Non-pigmented ciliary epithelial cell (primary cell): ENCODE measurements around the gene CTNND2.
A peak's percentile ranks its signal among the peaks of the same experiment; 100 is the strongest.
"Not testable (repeated sequence)": the region's sequence is repeated elsewhere in the genome, so short reads cannot be mapped to it uniquely, and the experiment has no call there.

ENCODE experiments used
- DNase-seq: peaks from one replicate; pipeline ENCODE4 v3.0.0-alpha.2; 2010; ENCODE audit warnings: low read depth

Gene CTNND2

DNA sequence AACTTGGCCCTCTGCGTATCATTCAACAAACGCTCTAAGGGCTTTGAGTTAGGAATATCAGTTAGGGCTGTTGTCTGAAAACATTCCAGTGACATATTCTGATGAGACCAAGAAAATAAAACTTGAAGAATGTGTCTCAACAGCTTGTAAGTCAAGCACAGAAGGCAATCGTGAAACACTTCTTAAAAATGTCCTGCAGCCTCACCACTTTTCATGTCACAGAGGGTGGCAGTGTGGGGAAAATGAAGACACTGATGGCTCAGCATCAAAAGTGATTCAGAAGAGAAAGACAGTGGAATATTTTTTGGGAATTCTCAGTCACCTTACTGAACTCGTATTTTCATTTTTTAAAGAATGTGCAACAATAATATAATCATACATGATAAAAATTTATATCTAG, 247.3 kb downstream of the CTNND2 start:
- DNase-seq, result no peak

DNA sequence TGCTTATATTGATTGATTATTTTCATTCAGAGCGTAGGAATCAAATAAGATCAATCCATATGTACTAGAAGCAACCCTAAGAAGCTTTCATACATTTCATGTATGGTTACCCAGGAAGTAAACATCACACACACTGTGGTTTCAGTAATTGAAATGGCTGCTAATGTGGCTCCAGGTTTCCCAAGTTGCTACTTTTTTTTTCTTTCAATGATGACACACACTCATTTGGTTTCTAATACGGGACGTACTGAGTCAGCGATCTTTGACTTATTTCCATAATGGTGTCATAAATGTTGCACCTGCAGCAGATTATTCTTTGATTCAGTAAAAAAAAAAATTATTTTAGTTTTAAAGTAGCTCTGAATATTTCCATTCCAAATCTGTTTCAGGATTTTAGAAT, 248.6 kb downstream of the CTNND2 start:
- no peak for DNase-seq

DNA sequence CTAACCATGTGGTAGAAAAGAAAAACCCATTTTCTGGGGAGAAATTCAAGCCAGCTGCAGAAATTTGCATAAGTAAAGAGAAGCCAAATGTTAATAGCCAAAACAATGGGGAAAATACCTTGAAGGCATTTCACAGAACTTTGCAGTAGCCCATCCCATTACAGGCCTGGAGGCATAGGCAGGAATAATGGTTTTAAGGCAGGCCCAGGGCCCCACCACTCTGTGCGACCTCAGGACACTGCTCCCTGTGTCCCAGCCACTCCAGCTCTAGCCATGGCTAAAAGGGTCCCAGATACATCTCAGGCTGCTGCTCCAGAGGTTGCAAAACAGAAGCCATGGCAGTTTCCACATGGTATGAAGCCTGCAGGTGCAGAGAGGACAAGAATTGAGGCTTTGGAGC, 253.3 kb downstream of the CTNND2 start:
- DNase-seq, result no peak

DNA sequence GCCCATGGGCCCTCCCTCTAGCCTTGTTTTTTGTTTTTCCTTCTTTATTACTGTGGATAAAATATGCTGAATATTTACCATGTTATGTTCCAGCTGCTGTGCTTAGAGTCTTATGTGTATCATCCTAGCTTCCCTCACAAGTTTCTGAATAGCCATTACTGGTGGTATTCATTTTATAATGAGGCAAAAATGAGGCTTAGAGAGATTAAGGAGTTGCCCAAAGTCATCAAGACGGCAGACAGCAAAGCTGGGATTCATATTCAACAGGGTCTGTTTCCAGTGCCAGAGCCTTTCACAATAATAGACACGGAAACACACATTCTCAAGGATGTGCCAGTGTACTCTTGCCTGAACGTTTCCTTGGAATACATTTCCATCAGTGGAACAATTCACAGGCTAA, 258.1 kb downstream of the CTNND2 start:
- DNase-seq, result no peak

DNA sequence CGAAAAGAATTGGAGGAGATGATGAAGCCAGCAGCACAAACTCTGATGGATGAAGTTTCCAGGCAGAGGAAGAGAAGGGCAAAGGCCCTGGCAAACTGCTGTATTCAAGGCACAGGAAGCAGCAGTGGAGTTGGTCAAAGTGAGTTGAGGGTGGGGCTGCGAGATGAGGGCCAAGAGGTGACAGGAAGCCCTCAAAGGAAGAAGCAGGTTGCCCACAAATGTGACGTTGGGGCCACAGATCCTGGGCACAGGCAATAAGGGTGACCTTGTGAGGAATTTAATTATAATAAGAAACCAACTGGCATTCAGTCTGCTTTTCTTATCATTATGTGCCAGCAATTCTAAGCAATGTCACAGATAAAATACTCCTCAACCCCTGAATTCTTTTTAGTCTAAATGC, 261.8 kb downstream of the CTNND2 start:
- DNase-seq, result no peak

DNA sequence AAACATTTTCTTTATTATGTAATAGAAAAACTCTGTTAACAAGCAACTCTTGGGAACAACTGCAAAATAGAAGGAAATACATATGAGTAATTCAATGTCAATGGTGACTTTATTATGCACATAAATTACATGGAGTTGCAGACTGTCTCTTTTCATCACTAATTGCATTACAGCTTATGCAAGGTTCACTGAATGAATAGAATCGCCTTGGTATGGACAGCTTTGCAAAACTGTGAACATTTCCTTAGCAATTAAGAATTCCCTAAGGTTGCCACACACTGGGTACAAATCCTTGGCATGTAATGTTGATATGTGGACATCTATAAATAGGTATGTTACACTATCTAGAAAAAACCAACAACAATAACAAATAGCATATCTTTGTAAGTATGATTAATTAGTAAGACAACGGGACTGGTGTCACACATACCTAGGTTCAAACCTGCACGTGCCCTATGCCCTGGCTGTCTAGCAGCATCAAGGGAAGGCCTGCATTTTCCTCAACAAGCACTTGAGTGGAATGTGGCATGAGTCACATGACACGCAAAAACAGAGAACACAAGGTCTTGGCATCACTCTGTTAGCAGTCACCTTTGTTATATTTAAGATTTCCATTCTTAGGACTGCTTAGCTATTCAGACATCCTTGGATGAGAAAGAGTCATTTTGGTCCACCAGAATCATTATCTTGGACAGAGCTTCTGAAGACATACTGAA, 263.9 kb downstream of the CTNND2 start:
- DNase-seq, result no peak

DNA sequence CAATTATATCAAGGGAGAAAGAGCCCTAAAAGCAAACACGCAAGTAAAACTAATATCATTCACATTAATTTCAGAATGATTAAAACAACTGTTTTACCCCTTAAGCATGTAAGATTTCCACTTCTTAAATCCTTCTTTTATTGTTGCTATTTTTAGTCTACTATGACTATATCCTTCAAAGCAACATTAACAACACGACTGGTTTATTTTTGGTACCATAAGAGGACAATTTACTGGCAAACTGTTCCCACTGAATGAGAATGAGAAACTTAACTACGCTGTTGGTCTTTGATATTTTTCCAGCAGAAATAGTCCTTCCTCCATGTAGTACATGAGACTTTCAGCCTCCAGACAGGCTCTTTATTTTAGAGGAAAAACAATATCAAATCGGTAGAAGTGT, 281.5 kb downstream of the CTNND2 start:
- no peak for DNase-seq

DNA sequence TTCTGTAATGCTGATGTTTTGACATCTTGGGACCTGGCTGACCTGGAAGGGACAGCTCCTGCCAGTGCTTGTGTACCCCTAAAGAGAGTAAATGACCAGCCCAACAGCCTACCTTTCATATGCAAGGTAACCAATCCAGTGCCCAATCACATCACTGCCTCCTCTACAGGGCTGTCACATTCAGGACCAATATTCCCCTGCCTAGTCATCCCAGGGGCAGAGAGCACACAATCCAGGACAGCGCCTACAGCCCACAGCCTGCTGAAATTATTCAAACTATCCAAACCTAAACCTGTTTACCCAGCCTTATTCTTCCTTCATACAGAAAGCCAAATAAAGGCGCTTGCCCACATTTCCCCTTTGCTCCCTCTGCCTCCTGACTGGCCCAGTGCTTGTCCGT, 284.1 kb downstream of the CTNND2 start:
- no peak for DNase-seq

DNA sequence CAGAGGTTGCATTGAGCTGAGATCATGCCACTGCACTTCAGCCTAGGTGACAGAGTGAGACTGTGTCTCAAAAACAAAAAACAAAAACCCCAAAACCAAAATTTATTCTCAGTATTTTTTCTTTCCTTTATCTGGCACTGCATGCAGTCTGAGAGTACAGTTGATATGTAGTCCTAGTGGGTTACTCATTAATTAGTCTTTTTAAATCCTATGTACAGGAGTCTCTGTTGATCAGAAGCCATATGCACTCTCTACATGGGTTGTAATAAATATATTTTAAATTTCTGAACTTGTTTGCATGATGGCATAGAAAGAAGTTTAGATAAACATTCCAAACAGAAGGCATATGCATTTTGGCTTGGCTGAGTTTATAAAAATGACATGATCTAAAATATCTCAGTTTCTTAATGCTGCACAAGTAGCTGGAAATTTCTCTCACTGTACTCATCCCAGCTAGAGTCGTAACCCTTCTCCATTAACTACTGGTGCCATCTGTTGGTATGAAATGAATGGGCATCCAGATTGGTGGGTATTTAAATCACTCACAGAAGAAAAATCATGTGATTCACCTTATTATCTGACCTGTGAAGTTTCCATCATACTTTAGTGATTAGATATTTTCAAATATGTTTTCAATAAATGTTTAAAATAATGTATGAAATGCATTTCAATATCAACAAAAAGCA, 284.8 kb downstream of the CTNND2 start:
- DNase-seq, result peak; percentile 5

DNA sequence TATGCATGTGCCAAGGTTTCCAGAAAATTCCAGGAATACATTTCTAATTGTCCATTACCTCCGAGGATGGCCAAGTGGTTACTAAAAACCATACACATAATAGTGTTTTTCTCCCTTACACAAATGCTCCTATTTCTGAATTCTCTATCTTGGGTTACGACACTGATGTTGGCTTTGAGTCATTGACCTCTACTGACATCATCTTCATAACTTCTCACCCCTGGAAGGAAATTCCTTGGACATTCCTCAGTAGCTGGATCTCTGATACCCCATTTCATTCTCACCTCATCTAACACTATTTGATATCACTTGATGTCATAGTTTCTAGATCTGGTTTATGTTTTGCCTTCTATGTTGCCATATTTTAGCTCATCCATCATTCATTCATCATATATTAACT, 287.2 kb downstream of the CTNND2 start:
- no peak for DNase-seq

DNA sequence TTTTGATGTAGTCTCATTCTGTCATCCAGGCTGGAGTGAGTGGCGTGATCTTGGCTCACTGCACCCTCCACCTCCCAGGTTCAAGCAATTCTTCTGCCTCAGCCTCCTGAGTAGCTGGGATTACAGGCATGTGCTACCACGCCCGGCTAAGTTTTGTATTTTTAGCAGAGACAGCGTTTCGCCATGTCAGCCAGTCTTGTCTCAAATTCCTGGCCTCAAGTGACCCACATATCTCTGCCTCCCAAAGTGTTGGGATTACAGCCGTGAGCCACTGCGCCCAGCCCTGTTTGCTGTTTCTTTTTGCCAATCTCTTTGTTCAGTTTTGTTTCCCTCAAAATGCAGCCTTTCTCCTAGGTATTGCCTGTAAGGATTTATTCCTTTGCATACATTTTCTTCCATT, 287.6 kb downstream of the CTNND2 start:
- not testable (repeated sequence) for DNase-seq

DNA sequence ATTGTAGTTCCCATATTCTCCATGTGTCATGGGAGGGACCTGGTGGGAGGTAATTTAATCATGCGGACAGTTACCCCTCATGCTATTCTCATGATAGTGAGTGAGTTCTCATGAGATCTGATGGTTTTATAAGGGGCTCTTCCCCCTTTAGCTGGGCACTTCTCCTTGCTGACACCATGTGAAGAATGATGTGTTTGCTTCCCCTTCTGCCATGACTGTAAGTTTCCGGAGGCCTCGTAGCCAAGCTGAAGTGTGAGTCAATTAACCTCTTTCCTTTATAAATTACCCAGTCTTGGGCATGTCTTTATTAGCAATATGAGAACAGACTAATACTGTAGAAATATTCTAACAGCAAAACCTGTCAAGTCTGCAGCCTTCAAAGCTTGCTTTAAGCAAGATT, 293.2 kb downstream of the CTNND2 start:
- DNase-seq, result no peak

DNA sequence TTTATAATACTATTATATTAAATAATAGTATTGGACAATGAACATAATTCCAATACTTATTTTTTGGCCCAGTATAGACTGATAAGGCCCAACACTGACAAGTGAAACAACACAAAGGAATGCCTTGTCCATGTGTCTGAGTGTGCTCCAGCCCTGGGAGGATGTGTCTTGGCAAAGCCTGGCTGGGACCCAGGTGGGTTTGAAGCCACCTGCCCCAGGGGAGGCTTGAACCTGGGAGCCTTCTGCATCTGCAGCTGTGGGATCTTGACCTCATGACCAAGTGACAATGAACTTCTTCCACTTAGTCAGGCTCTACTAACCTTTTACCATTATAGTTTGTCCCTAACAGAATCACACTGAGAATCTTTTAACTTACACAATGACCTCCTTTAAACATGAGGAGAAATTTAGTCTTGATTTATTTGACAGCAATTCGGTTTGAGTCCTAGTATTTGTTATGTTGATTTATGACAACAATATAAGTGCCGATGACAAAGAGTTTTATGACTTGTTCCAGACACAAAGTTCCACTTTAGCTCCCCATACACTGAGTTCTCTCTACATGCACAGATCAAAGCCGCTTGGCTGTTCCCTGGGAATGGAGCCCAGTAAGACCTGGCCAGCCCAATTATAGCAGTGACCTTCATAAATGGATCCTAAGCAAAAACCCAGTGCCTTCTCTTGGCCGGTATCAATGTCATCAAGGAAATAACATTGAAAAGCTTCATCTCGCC, 294.5 kb downstream of the CTNND2 start:
- no peak for DNase-seq

DNA sequence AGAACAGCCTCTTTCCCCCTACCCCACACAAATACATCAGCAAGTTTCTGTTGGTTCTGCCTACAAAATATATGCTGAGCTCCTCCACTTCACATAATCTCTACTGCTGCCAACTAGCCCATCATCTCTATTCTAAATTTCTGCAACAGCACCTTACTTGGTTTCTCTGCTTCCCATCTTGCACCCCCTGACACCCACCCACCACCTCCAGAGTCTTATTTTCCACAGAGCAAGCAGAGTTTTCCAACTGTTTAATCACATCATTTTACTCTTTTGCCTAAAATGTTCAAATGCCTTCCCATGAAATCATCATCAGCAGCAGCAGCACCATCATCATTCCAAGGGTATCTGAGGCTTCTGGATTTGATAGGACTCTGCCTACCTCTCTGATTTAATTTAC, 295.7 kb downstream of the CTNND2 start:
- DNase-seq, result no peak

DNA sequence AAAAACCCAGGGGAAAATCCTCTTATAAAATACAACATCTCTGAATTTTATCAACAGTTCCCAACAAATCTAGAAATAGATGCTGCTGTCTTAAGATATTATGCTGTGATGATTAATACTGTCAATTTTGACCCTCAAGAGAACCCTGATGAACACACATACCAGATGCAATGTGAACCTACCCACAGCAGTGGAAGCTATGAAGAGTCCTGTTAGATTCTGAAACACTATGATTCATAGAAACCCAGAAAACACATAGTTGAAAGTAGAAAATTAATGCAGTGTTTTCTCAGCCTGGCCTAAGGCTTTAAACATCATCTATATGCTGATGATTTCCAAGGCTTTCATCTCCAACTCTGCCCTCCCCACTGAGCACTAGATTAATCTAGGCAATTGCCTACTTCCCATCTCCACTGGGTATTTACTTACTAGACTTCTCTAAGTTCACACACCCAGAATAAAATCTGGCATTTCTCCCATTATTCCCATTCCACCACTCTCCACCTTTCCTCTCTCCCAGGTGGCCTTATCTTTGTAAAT, 296.2 kb downstream of the CTNND2 start:
- DNase-seq, result no peak

DNA sequence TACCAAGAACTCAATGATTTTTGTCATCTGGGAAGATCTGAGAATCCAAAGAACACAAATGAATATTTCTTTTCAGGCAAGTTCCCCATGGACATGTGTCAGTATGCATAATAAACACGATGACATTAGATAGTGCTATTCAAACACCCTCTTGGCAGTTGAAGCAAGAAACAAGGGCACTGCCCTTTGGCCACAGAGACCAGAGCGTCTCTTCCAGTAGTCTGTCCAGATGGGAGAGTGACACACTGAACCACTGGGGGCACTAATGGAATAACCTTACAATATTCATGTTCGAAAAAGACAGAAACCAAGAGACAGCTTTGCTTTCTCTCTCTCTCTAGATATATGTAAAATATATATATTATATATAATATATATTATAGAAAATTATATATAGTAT, 301.9 kb downstream of the CTNND2 start:
- DNase-seq, result no peak

DNA sequence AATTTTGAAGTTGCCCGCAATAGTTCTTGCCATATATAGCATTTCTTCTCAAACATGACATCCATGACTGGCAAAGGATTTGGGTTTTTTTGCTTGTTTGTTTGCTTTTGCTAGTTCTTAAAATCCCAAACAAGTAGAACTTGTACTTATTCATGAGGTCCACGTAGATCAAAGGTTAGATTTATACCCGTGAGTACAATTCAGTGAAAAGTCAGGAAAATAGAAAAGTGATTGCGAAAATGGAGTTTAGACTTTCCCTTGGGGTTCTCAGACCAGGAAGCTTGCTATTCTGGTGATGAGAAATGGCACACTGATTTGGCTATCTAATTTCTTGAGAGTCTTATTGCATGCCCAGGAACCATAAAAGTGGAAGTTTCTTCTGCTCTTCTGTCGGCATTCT, 304.7 kb downstream of the CTNND2 start:
- no peak for DNase-seq

DNA sequence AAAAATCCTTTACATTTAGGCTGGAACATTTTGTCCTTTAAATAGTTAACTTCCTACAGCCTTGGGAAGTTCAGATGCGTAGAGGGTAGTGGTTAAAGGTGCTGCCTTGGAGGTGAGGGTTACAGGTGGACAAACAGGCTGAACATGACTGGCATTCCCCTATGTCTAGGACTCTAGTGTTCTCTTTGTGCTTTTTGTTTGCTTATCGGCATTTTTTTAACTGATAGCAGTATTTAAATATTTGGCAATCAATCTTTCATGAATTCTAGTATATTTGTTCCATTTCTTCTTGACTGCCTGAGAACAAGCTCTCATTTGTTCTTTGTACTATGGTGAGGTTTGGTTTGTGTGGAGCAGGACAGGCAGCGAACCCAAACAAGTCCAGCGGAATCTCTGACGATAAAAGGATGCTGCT, 307.6 kb downstream of the CTNND2 start:
- DNase-seq, result no peak

DNA sequence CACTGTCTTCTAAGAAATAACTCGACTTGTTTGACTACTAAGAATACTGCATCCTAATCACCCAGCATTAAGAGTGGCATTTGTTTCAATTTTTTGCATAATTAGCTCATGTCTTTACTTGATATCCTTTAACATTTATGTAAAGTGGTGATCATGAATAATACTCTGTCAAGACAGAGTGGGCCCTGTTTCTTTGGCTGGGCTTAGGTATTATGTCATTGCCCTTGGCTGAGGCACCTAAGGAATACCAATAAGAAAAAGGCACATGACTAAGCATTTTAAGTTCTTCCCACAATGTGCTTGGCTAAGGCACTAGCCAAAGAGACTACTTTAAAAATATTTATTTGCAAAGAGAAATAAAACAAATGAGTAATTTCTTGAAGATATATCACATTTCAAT, 308.1 kb downstream of the CTNND2 start:
- no peak for DNase-seq

DNA sequence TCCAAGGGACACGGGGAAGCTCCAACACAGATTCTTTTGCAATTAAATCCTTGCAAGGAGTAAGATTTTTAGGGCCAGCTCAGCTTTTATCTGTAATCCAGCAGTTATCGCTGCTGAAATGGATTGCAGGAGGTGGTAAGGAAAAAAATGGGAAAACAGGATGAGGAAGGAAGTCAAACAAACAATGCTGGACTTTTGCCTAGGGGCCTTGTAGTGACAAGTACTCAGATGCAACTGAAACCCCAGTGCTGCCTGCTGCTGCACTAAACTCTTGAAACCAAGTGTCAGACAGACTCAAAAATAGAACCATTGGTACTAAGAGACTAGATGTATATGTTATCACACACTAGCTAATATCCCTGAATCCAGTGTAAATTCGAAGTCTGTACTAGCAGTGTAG, 309.2 kb downstream of the CTNND2 start:
- DNase-seq, result no peak

DNA sequence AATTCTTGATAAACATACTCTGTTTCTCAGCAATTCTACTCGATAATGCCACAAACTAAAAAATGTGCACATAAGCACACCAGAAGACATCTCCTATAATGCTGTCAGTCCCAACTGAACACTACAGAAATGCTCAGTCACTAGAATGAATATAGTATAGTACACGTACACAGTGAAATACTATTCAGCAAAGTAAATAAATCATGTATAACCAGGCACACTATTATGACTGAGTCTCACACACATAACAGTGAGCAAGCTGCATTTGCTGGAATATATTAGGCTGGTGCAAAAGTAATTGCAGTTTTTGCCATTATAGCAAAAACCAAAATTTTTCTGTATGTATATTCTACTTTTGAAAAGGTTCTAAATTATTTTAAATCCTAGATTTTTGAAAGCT, 310.2 kb downstream of the CTNND2 start:
- no peak for DNase-seq

DNA sequence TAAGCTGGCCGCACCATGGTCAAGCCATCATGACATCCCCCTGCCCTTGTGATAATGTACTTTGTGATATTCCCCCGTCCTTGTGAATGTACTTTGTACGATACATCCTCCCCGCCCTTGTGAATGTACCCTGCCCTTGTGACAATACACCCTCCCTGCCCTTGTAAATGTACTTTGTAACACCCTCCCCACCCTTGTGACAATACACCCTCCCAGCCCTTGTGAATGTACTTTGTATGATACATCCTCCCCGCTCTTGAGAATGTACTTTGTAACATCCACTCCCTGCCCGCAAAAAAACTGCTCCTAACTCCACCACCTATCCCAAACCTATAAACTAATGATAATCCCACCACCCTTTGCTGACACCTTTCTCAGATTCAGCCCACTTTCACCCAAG, 313.8 kb downstream of the CTNND2 start:
- no peak for DNase-seq

DNA sequence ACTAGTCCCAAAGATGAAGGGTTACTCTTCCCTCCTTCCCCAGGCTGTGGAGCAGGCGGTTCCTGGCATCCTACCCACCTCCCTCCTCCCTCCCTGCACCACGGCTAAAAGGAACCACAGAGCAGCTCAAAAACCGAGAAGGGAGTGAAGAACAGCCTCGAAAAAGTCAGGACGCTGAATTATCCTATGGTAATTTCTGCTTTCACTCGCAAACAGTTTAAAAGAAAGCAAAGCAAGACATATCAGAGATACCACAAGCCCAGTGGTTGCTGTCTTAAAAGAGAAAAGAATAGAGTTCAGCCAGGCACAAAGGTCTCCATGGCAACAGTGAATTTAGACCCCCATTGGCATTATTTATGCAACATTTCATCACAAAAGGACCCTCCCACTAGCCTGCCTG, 315.4 kb downstream of the CTNND2 start:
- no peak for DNase-seq
